RPMI7951 (cell line): ENCODE results near the gene ELOVL3. TPM values are rescaled to one million over a fixed set of nuclear protein-coding genes. Genes with fewer than 3 reads are reported as not detected.

Source experiments
- DNase-seq: peaks from one replicate; pipeline ENCODE4 v3.0.0-alpha.2; 2012; ENCODE audit warnings: low read depth
- total RNA-seq: library from RNA; depleted of rRNA; stranded (reverse); fragments of >200 nt; shearing (Covaris generic); gene quantifications from 2 replicates; pipeline ENCODE4 v1.2.3, GENCODE V29; 2014

ELOVL3 gene
- total RNA-seq, 1 experiment from 2014 or later: 0.36 TPM

DNA sequence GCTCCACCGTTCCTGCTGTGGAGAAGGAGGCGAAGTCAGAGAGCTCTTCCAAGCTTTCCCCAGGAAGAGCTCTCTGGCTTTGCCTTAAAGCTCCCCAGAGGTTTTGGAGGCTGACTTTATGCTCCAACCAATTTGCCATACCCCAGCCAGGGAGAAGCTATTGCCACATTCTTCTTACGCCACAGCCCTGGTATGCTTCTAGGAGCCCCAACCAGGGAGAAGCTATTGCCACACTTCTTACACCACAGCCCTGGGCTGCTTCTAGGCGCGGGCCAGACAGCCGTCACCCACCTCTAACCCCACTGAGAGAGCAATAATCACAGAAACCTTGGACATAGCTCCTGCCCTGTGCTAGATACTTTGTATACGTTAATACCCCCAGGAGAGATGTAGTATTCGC, 951 bp downstream of the ELOVL3 start:
- peak; percentile 45 for DNase-seq

DNA sequence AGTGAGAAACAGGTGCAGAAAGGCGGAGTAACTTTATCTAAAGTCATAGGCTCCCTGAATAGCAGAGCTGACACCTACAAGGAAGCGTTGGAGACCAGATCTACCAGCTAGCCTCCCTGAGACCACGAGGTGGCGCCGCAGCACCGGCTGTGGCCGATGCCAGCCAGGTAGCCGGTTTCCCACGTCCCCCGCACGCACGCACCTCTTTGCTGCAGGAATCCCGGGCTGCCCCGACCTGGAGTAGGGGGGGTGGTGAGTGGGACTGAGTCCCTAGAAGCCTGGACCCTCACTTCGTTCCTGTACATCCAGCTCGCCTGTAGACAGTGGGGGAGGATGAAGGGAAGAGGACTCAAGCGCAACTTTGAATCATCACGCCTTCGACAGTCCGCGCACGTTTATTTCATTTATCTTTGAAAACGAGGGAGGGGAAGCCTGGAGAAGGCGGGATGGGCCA, 3.7 kb downstream of the ELOVL3 start:
- peak; percentile 61 for DNase-seq

DNA sequence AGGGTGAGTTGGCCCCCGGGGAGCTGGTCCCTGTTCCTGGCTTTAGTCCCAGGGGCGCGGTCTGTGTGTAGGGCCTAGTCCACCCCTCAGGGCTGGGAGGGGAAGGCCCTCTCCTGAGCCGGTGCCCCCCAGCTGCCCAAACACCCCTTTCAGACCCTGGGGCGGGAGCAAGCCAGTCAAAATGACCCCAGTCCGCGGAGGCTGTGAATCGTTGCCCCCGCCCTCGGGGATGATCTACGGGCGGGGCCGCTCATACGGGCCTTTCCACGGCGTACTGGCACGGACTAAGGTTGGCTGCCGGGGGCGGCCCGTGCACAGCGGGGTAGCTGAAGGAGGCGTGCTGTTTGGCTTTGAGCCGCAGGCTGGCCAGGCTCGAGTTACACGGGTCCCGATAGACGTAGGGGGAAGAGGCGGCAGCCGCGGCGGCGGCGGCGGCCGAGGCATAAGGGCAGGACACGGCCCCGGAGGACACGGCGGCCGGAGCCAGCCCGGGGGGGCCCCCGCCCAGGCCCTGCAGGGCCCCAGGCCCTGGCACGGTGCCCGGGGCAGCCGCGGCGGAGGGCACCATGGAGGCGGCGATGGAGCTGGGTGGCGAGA, 4.3 kb downstream of the ELOVL3 start:
- peak; percentile 67 for DNase-seq

DNA sequence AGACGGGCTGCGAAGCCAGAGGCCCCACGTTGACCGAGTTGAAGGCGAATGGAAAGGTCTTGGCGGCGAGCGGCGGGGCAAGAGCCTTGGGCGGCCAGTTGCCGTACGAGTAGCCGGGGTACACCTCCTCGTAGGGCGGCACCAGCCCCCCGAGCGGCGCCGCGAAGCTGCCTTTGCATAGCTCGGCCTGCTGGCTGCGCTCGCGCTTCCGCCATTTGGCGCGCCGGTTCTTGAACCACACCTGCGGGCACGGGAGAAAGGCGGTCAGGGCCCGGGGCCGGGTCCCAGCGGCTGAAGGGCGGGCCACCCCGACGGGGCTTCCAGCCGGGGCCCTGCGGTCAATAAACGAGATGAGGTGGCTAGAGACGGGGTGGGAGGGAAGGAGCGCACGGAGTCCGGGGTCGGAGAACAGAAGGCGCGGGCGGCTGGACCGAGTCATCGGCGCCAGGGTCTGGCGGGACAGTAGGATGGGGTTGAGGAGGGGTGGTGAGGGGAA, 4.8 kb downstream of the ELOVL3 start:
- DNase-seq: no peak

DNA sequence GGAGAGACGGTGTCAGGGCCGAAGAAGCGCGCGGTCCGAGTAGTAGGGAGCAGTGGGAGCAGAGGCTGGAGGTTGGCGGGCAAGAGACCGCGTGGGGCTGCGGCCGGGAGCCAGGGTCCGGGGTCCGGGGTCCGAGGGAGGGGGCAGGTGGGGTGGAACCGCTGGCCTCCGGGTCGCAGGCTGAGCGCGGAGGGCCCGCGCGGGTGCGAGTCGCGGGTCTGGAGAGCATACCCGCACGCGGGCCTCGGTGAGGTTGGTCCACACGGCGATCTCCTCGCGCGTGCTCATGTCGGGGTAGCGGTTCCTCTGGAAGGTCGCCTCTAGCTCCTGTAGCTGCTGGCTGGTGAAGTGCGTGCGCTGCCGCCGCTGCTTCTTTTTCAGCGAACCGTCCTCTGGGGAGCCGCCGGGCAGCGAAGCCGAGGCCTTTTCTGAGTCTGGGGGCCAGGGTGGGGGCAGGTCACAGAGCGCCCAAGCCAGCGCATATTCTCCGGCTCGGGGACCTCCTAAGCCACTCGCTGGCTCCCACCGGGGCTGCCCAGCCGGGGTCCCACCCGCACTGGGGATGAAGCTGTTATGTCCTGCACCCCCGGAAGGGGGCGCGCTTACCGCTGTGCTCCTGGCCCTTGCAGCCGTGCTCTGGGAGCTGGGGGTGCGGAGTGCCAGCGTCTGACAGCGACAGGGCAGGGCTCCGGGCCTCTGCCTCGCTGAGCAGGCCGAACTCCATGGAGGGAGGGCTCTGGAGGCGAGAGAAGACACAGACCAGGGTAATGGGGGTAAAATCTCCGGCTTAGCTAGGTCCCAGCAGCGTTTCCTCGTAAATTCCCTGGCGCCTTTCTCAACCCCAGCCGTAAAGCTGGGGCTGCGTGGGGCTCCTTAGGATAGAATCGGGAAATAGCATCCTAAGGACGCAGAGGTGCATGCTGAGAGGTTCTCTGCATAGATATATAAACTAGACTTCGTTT, 5.5 kb downstream of the ELOVL3 start:
- DNase-seq: no peak

DNA sequence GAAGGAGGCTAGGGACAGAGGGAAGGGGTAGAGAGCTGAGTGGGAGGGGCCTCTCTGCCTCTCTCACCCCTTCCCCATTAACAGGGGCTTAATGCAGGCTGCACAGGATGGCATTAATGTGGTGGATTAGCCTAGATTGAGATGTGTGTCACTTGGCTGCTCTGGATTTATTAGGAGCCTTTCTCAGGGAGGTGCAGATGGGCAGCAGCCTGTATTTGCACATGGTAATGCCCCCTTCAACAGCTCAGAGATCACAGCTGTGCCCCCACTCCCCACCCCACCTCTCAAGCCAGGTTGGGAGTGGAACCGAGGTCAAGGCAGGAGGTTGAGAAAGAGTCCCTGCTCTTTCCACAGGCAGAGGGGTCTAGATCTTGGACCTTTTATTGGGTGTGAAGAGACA, 7.9 kb downstream of the ELOVL3 start:
- DNase-seq: no peak

DNA sequence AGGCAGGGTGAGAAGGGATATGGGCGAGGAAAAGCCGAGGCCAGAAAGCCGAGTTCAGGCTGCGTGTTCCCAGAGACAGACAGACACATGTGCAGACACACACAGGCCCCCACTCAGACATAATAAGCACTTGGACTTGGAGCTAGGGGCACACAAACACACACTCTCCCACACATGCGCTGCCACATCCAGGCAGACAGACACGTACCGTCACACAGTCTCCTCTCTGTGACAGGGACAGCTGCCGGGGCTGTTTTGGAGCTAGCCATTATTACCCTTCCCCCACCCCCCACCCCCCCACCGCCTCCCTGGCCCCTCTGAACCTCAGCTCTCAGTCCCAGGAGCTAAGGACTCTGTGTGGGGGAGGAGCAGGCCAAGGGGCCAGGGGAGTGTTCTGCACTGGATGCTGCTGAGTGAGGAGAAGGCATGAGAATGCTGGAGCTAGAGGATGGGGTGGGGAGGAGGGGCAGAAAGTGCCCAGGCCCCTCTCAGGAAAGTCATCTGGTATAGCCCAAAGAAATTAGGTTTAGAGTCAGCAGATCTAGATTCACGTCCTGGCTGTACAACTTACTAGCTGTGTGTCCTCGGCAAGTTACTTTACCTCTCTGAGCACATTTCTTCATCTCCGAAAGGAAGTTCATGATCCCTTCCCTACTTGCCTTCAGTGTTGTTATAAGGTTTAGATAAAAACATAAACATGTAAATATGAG, 8.9 kb downstream of the ELOVL3 start:
- DNase-seq: no peak

DNA sequence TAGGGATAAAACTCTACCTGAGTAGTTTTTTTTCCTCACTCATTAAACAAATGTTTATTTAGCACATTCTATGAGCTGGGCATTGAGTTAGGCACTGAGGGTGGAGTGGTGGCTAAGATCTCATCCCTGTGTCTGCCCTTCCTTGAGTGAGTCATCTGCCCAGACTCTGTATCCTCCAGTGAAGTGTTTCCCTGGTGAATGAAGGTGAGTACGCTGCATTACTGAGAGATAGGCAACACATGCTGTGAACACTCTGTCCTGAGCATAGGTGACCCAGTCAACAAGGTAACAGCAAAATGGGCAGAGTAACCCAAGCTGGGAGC, 9.5 kb downstream of the ELOVL3 start:
- DNase-seq: no peak

DNA sequence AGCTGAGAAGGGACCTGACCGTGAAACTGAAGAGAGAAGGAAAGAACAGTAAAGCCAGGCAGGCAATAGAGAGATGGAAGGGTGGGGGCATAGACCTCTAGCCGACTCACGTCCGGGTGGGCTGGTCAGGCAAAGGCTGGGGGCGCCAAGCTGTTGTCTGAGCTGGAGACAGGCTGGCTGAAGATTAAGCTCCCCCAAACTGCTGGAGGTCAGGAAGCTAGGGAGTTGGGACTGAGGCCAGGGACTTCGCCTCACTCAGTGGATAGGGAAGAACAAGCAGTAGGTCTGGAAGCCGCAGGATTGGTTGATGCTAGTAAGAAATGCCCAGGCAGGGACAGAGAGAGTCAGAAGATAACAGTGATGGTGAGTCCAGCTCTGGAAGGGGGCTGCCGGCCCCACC, 9.9 kb downstream of the ELOVL3 start:
- DNase-seq: no peak

DNA sequence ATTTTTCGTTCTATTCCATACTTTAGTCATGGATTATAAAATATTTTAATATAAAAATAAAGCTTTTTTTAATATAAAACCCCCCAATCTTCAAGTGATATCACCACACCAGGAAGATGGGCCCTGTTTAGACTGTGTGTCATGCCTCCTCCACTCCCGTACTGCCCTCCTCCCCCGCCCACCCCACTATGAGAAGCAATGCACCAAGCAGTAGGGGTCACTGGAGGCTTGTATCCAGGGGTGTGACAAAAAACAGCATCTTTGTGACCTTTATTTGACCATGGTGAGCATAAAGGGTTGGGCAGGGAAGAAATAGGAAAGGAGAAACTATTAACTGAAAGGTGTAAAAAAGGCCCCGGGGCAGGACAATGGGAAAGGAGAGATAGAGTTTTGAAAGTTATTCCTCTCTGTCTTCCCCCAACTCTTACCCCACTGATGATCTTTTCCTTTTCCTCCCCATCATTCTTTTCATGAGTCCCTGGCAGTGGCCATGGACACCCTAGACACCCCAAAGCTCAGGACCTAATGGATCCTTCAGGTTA, 11.7 kb downstream of the ELOVL3 start:
- DNase-seq: no peak

DNA sequence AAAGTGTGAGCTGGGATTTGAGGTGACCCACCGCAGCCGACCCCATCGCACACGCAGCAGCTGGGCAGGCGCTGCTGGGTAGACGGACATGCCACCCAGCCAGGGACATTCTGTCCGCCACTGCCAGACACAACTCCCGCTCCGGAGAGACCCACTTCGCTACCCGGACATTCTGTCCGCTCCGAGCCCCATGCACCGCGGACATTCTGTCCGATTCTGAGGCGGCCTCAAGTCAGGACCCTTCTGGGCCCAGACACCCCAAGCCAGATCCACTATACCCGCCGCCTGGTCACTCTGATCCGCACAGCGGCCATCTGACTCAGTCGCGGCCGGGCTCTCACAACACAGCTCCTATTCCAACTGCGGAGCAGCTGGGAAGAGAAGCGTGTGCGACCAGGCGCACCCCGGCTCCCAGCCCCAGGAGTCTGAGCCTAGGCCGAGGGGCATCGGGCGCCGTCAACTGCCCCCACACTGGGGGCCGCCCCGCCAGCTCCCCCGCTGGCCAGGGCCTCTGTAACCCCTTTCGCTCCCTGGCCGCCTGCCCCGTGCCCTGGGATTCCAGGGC, 14.4 kb downstream of the ELOVL3 start:
- DNase-seq: no peak

DNA sequence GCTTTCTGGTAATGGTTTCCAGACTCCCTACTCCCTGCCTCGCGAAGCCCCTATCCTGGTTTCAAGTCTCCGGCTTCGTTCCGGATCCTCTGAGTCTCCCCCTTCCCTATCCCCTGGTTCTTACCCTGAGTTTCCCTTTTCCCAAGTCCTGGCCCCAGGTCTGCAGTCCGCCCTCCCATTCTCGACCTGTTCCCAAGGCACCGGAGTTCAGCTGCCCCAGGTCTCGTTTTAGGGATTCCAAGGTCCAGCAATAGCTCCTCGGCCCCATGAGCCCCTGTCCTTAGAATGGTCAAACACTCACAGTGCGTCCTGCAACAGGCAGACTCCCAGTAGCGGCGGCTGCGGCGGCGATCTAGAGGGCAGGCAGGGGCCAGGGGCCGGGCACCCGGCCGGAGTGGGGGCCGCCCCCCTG, 14.9 kb downstream of the ELOVL3 start:
- no peak for DNase-seq

DNA sequence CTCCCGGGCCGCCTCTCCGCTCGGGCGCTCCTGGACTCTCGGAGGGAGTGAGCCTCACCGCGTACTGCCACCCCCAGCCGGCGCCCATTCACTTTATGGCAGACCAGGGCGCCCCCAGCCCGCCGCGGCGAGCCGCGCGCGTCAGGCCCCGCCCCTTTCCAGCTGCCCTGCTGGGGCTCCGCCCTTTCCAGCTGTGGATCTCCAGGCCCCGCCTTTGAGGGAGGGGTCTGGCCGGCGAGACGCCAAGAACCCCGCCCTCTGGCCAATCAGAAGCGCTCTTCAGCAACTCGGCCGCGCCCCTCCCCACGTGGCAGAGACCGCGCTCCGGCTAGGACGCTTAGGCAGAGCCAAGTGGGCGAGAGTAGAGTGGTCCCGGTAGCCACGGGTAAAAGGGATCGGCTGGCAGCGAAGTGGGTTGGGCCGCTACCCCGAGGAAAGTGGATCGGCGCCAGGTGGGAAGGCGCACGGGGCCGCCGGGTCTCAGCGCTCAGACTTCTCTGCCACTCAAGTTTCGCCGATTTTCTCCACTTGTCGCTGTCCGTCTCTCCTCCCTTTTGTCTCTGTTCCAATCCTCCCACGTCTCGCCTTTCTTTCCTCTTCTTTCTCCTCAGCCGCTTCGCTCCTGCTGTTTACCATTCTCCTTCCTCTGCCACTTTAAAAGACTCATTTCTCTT, 15.5 kb downstream of the ELOVL3 start, which contains the start of gene PITX3:
TSS of gene PITX3 (minus strand) at position 69 of the 674 bp plus-strand sequence. CDS start 9,432 bp downstream, outside the sequence.
- DNase-seq: peak; percentile 84

DNA sequence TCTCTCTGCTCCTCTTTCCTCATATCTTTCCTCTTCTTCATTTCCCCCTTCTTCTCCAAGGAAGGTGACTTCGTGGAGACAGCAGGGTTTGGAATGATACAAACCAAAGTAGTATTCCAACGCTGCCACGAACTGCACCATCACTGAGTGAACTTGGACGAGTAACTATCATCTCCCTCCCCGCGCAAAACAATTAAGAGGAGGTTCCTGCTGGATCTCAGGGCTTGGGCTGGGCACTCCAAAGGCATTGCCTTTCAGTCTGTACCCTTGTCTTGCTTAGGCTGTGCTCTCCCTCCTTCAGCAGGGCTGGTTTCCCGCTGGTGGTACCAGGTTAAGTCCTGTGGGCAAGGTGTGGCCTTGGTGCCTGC, 16.0 kb downstream of the ELOVL3 start:
- no peak for DNase-seq

DNA sequence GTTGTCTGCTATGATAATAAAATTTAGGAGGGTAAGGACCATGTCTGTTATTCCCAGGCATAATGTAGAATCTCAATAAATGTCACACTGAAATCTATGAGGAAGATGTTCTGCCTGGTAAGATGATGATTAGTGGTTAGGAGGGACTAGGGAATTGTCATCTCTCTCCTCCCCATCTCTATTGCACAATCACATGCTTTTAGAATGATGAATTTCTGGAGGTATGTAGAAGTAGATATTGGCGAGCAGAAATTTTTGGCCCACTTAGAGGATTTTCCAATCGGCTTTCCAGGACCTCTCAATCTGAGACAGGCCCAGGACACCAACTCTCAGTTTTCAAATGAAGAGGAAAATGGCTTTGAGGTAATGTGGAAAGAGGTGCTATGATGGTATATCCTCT, 17.2 kb downstream of the ELOVL3 start:
- peak; percentile 68 for DNase-seq

DNA sequence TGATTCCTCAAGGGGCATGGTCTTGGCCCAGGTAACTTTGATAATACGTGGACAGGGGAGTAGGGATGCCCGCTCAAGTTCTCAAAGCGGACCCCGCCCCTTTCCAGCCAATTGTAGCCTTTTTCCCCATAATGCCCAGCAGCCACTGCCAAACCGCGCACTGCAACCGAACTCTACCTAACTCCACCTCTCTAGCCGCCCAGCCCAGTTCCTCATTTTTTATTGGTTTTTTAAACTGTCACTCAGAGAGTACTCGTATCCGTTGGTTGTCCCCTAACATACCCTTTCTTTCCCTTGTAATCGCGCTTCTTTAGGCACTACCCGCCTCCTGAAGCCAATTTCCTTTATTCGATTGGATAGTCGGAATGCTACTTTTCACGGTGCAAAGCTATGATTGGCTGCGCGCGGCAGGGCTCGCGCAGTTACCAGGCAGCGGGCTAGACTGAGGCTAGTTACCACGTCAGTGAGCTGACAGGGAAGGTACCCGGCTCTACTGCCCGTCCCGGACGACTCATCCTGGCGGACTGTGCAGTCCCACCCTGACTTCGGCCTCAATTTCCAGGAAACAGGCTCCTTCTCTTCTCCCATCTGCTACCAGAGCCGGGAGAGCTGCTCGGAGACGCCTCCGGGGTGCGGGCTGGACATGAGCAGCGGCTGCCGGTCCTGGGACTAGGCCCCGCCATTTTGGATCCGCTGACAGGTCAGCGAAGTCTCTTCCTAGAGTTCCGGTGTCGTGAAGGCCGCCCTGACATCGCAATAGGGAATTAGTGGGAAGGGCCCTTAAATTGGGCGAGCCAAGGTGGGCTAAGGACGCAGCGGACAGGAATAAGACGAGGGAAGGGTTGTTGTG, 19.2 kb downstream of the ELOVL3 start, which contains the start of gene GBF1:
TSS of gene GBF1 (plus strand) at position 451 of the 850 bp plus-strand sequence. CDS start 13,407 bp downstream, outside the sequence.
- peak; percentile 100 for DNase-seq

DNA sequence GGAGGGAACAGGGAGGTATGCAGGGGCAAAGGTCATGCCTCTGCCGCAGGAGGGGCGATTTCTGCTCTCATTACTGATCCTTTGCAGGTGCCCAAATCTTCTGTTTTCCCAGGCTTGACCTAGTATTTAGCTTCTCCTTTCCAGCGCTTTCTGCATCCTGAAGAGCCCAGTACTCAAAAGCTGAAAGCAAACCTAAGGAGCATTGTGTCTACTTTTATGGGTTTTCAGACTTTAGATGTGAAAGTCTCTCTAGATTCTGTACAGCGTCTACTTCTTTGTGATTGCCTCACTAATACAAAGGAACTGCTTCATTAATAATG, 19.8 kb downstream of the ELOVL3 start:
- no peak for DNase-seq

DNA sequence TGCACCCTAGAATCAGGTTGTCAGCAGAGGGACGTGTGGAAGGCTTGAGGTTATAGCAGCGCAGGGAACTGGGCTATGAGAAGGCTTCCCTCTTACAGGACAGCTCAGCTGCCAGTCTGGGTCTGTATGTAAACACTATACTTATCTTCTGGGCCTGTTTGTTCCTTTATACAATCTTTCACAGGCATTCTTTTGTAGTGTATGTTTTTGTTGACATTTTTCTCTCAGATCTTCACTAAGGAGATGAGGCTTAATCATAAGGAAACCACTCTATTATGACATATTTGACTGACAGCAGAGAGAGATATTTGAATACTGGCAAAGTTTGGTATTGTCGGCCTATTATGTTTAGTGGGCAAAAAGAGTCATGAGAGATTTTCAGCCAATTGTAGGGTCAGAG, 20.2 kb downstream of the ELOVL3 start:
- no peak for DNase-seq

DNA sequence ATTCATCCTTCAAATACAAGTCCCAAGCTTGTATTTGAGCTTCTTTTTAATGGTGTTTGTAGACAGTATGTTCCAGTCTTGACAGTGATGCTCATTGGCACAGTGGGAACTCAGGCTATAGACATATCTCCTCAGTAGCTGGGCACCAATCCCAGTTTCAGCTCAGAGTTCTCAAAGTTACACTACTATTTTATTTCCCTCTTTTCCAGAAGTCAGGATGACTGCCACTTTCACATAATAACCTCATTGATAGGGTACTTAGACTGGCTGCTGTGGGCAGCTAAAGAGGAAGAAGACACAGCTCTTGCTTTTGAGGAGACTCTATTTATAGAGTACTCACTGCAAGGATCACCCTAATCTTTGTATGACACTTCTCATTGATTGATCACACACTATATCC, 21.6 kb downstream of the ELOVL3 start:
- DNase-seq: peak; percentile 26

DNA sequence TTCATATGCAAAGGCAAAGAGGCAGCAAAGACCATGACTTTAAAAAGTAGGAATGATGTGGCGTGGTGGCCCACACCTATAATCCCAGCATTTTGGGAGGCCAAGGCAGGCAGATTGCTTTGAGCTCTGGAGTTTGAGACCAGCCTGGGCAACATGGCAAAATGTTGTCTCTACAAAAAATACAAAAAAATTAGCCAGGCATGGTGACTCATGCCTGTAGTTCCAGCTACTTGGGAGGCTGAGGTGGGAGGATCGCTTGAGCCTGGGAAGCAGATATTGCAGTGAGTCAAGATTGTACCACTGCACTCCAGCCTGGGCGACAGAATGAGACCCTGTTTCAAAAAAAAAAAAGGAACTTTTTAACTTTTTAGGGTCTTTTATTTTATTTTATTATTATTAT, 26.4 kb downstream of the ELOVL3 start:
- peak; percentile 43 for DNase-seq
